Measurements from ENCODE around the gene SNORC.

Gene SNORC

DNA sequence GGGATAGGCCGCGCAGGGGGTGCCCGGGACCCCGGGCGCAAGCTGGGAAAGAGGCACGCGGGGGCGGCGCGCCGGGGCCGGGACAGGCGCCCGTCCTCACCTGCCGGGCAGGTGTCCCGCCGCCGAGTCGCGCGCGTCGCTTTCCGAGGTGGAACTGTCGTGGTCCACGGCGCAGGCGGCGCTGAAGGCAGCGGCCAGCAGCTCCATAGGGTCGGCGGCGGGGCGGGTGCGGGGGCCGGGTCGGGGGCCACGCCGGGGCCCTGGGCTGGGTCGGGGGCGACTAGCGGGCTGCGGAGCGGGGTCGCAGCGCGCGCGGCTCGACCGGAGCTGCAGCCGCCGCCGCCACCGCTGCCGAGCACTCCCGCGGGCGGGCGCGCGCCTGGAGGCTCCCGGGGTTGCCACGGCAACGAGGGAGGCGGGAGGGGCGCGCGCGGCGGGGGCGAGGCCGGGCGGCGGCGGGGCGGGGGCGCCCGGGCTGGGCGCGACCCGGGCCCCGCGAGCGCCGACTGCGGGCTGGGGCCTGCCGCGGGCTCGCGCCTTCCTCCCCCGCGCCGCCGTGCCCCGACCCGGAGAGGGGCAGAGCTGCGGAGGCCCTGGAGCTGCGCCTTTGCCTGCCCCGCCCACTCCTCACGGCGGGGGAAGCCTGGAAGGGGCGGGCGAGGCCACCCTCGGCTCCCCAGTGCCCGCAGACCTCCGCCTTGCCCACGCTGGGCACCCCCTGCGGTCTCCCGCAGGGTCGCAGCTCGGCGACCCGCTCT is 57.9 kb downstream of the SNORC start:
- DNase-seq, result no peak
